IPS-18c (cell line): Measurements from ENCODE around the gene BMP8A.

Experiments
- H3K4me3 ChIP-seq: 2 replicates; pipeline ENCODE4 v1.7.0; 2013; ENCODE audit warnings: low read depth, mild to moderate bottlenecking, low read length, moderate library complexity; ENCODE audit not compliant: insufficient read depth
- H3K9me3 ChIP-seq: one replicate; pipeline ENCODE4 v1.6.1; 2013; ENCODE audit warnings: mild to moderate bottlenecking, low read length, moderate library complexity; ENCODE audit not compliant: control insufficient read depth, insufficient read depth

The BMP8A gene

DNA sequence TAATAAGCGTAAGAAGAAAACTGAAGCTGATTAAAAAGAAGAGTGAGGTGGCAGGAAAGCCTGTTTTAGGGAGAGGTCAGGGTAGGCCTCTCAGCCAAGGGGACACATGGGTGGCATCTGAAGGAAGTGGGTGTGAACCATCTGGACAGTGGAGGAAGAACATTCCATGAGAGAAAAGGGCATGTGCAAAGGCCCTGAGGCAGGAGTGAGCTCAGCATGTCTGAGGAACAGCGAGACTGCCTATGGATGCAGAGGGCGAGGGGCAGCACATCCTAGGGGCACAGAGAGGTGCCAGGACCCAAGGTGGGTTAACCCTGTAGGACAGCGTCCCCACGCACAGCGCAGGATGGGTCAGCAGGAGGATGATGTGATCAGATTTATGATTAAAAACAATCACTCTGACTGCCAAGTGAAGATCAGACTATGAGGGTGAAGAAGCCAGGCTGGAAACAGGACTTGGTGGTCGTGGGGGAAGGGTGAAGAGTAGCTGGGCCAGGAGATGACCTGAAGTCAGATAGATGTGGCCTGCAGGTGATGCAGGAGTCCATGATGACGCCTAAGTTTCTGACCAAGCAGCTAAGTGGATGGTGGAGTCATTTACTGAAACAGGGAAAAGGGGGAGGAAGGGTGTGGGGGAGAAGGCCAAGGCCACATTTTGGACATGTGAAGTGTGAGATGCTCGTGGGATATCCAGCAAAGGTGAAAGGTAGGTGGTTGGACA lies 47.3 kb downstream of the BMP8A start:
- H3K4me3 ChIP-seq: no peak overlapping the region
- no peaks in the 10 kb centered on the region for H3K9me3 ChIP-seq

DNA sequence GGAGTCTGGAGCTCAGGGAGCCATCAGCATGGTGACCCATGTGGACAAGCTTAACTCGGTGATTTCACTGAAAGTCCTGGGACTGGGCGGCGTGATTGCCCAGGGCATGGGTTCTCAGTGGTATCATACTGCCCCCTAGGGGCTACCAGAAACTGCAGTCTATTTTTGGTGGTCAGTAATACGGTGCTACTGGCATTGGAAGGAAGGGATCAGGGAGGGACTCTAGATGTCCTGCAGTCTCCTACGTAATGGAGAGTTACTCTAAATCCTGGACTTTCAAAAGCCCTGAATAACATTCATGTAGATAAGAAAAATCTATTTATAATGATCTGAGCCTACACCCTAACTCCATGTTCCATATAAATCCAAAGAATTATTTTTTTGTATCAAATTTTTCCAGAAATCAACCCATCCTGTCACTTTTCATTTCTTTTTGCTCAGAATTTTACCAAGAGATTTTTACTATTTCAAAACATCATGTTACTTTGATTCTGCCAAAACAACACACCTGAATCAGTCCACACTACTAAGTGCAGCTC lies 47.9 kb downstream of the BMP8A start:
- no peaks in the 10 kb centered on the region for H3K9me3 ChIP-seq
- H3K4me3 ChIP-seq: no peak overlapping the region

DNA sequence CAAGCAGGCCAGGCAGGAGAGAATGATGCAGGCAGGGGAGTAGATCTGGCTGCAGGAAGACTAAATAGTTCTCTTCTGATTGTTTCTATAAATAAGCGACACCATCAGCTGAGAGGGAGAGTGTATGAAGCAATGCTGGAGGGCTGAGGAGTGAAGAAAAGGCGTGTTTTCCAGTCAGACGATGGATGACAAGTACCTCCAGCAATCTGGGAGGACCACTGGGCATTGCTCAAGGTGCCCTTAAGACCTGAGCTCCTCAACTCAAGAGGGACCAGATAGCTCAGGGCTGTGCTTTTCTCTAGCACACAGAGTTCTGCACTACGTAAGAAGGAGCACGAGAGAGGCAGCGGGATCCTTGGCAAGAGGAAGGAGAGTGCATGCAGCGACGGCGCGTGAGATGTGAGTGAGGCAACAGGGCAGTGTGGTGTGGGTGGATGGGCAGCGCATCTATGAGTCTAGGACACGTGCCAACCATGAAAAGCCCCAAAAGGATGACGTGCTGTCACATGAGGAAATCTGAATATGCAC lies 49.1 kb downstream of the BMP8A start:
- Histone ChIP-seq H3K9me3 (no peaks in the 10 kb centered on the region), H3K4me3 (no peak overlapping the region)

- Histone ChIP-seq H3K4me3 (no peak overlapping the region), H3K9me3 (peaks cover 3% of the 10 kb centered on the region)
Observed at GRCh38 chr1:39542924-39543323, 51.5 kb downstream of the BMP8A start.

DNA sequence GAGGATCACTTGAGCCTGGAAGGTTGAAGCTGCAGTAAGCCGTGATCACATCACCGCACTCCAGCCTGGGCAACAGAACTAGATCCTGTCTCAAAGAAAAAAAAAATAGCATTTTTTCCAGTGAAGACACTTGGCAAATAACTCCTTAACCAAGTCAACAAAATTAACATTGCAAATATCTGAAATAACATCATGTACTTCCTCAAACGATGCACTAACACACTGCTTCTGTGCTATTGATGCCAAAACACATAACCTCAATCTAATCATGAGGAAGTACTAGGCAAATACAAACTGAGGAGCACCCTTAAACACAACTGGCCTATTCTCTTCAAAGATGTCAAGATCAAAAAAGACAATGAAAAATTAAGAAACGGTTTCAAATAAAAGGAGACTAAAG lies 52.9 kb downstream of the BMP8A start:
- H3K4me3 ChIP-seq: no peak overlapping the region
- peaks cover 6% of the 10 kb centered on the region for H3K9me3 ChIP-seq

DNA sequence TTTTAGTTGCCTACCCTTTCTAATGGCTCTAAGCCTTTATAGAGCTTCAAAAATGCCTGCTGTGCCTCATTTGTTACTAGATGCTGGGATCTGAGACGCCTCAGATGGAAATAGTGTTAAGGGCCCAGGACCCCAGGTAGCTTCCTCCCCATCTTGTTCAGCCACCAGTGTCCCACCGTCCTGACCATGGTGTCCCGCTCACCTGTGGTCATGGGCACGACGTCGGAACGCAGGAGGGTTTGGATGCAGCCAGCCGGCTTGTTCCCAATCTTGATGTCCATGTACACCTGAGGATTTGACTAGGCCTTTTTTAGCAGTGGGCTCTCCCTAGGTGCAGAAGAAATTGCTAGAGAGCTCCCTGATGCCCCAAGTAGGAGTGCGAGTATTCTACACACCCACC lies 54.1 kb downstream of the BMP8A start:
- no peak overlapping the region for H3K4me3 ChIP-seq
- peaks cover 6% of the 10 kb centered on the region for H3K9me3 ChIP-seq

DNA sequence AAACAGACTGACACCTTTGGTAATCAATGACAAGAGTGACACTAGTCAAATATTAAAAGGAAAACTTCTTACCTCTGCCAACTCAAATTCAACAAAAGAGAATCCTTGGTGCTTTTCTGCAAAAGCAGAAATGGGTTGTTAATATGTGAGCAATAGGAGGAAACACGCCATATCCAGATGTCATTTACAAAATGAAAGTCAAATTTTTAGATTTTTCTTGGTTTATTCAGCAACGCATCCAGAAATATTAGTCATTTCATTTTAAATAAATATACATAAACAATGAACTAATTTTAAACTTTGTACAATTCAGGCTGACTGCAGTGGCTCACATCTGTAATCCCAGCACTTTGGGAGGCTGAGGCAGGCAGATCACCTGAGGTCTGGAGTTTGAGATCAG lies 62.8 kb downstream of the BMP8A start:
- peaks cover 2% of the 10 kb centered on the region for H3K9me3 ChIP-seq

DNA sequence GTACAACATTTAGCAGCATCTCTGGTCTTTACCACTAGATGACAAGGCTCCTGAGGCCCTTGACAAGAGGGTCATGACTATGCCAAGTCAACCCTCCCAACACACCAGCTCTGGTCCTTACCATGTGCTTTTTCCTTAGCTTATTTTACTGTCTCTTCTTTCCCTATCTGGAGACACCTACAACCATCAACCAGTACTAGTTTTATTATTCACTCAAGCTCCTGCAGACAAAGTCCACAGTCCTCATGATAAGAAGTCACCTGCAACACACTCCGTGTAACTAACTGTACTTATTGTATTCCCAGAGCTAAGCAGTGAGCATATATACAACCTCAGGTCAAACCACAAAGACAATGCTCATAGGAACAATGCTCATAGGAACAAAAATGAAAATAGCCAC lies 69.8 kb downstream of the BMP8A start:
- H3K4me3 ChIP-seq: no peak overlapping the region
- peaks cover 2% of the 10 kb centered on the region for H3K9me3 ChIP-seq

More for the DNA sequence above, 62.8 kb downstream of the BMP8A start:
- H3K4me3 ChIP-seq: no peak overlapping the region

DNA sequence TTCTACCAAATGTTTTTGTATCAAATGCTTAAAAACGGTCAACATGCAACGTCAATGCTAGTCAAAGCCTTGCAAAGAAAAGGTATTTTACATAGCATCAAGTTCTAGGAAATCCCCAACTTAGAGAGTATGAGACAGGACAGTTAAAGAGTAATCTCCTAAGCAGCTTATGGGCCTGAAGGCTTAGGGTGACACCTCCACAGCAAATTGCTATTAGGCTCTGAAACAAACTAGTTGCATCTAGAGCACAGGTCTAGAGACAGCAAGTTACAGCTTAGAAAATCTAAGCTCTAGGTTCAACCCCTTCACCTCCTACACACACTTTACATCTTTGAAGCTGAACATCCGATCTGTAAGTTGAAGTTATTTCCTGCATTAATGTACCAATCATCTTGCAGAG lies 71.5 kb downstream of the BMP8A start:
- H3K9me3 ChIP-seq: peaks cover 2% of the 10 kb centered on the region
- no peak overlapping the region for H3K4me3 ChIP-seq

DNA sequence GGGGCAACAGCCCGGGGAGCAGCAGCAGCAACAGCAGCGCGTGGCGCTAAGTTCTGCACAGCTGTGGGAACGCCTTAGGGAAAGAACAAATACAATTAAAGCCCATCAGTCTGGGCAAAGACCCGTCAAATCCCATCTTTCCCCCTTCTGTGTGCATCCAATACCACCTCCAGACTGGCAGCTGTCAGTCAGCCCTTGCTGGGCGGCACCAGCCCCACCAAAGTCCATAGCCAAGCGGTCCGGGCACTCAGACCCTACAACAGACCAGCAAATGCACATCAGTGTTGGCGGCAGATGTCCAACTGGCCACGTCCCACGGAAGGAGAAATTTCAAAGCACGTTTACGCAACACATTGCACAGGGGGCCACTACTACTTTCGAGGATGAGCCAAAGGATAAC lies 72.2 kb downstream of the BMP8A start:
- Histone ChIP-seq H3K9me3 (peaks cover under 1% of the 10 kb centered on the region), H3K4me3 (no peak overlapping the region)

GRCh38 chr1:39564340-39564739 lies 72.9 kb downstream of the BMP8A start:
- no peaks in the 10 kb centered on the region for H3K9me3 ChIP-seq

GRCh38 chr1:39564941-39565340 lies 73.5 kb downstream of the BMP8A start:
- no peaks in the 10 kb centered on the region for H3K9me3 ChIP-seq
- no peak overlapping the region for H3K4me3 ChIP-seq

More at GRCh38 chr1:39564340-39564739, 72.9 kb downstream of the BMP8A start:
- H3K4me3 ChIP-seq: no peak overlapping the region

- no peaks in the 10 kb centered on the region for H3K9me3 ChIP-seq
- H3K4me3 ChIP-seq: no peak overlapping the region
Observed at GRCh38 chr1:39566441-39567137, 75.2 kb downstream of the BMP8A start.

DNA sequence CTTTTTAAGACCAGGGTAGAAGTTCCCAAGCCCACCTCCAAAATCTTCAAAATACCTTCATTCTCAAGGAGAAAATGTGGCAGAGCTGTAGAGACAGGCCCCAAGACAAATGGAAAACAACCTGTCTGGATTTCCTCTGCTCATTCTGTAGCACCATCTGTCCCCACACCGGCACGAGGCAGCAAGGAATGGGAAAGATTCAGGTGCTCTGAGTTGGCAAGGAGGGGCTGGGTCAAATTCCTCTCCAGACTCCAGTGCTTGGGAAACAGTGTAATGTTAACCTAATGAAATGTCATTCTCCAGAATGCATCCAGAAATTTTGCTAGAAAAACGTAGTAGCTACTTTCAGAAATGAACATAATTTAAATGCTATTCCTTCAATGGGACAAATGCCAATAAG lies 75.9 kb downstream of the BMP8A start:
- no peaks in the 10 kb centered on the region for H3K9me3 ChIP-seq
- H3K4me3 ChIP-seq: no peak overlapping the region

- no peak overlapping the region for H3K4me3 ChIP-seq
- H3K9me3 ChIP-seq: no peaks in the 10 kb centered on the region
Observed at GRCh38 chr1:39568208-39568607, 76.8 kb downstream of the BMP8A start.

GRCh38 chr1:39569034-39569433 lies 77.6 kb downstream of the BMP8A start:
- Histone ChIP-seq H3K4me3 (no peak overlapping the region), H3K9me3 (no peaks in the 10 kb centered on the region)

DNA sequence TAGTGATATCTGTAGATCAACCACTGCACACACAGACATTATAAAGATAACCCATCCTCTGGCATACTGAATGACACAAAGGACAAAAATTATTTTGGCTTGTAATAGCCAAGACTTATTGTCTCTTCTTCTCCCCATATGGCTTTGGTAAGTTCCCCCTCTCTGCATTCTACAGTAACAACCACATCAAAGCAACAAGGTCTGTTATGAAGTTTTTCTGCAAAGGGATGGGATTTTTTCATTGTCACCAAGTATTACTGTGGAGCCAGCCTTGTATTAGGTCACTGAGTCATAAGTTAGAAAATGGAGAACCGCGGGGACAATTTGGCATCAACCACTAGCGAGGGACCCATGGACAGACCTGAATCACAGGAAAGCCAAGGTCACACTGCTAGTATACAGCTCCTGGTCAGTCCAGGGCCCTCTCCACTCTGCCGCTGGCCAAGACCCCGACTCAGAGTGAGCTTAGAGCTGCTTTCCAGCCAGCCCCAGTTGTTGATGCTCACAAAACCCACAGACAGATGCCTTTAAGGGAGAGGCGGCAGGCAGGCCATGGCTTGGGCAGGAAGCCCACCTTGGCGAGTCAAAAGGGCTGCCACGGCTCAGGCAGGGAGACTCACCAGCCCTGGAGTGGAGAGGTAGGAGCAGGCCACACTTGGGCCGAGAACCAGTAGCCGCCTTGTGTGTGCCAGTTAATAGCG lies 79.2 kb downstream of the BMP8A start:
- H3K4me3 ChIP-seq: no peak overlapping the region

GRCh38 chr1:39571178-39571483 lies 79.7 kb downstream of the BMP8A start:
- no peaks in the 10 kb centered on the region for H3K9me3 ChIP-seq
- no peak overlapping the region for H3K4me3 ChIP-seq

More for the DNA sequence above, 79.2 kb downstream of the BMP8A start:
- H3K9me3 ChIP-seq: no peaks in the 10 kb centered on the region
